Activated naive CD4-positive, alpha-beta T cell treated with anti-CD3 and anti-CD28 coated beads, Interleukin-2, amount 10 ng/mL, durations not matched to agents 7 days and 5 days (primary cell): Measurements from ENCODE around the gene NUDT16.
"Not testable (repeated sequence)": the region's sequence is repeated elsewhere in the genome, so short reads cannot be mapped to it uniquely, and the experiment has no call there.

ENCODE experiments used
- CTCF ChIA-PET: fragments of 350-600 bp; sonication (Branson Sonifier 250); formaldehyde crosslinking; loops from one replicate; lab custom pipeline; 2021; ENCODE audit warnings: antibody characterized with exemption; lab: Charles Lee
- DNase-seq: peaks from one replicate; pipeline ENCODE4 v3.0.0-alpha.2; 2020
- H3K27ac Mint-ChIP-seq: one replicate; pipeline ENCODE4 v1.8.0; 2021; ENCODE audit warnings: mild to moderate bottlenecking, moderate library complexity, mixed read lengths
- H3K27me3 Mint-ChIP-seq: one replicate; pipeline ENCODE4 v1.8.0; 2021; ENCODE audit warnings: mild to moderate bottlenecking, mixed read lengths
- H3K36me3 Mint-ChIP-seq: one replicate; pipeline ENCODE4 v1.8.0; 2021; ENCODE audit warnings: mixed read lengths
- H3K4me1 Mint-ChIP-seq: one replicate; pipeline ENCODE4 v1.8.0; 2021; ENCODE audit warnings: mixed read lengths
- H3K4me3 Mint-ChIP-seq: one replicate; pipeline ENCODE4 v1.8.0; 2021; ENCODE audit warnings: mild to moderate bottlenecking, moderate library complexity, mixed read lengths
- H3K9me3 Mint-ChIP-seq: one replicate; pipeline ENCODE4 v1.8.0; 2021; ENCODE audit warnings: mixed read lengths

NUDT16 gene

GRCh38 chr3:131381445-131382291 is at the start of gene NUDT16:
Gene NUDT16 (plus strand): TSS chr3:131381774. CDS start chr3:131381805, 31 bp downstream.
- CTCF ChIA-PET: no interaction called here
- Mint-ChIP-seq H3K9me3 (no peaks in the 10 kb centered on the region), H3K4me1 (peaks cover 31% of the 10 kb centered on the region), H3K36me3 (peaks cover 16% of the 10 kb centered on the region), H3K27ac (peak within 1 kb of the TSS; percentile 92), H3K27me3 (no peaks in the 10 kb centered on the region), H3K4me3 (peak within 1 kb of the TSS; percentile 93)
- peak; percentile 99 for DNase-seq

DNA sequence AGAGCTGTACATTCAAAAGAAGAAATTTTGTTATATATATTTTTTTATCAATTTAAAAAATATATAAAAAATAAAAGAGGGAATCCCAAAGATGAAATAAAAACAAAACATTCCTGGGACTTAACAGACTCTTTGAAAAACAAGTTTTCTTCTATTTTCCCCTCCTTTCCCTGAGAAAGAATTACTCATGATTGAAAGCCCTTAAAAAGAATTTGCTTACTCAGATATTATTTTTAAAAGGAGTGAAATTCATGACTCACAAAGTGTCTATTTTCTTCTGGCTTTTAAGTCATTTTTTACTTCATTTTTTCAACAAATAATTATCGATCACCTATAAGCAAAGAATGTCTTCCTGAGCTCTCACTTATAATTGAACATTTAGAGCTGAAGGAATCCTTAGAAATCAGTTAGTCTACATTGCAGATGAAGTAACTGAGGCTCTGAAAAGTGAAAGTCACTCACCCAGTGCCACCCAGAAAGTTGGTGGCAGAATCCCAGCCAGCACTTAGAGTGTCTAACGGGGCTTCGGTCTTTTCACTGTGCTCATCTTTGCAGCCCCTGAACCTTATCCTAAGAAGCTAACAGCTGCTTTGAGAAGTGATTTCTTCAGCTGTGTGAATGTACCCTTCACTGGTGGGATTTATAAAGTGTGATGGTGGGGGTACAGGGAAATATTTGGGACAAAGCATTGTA is 42.5 kb upstream of the NUDT16 start:
- Mint-ChIP-seq H3K9me3 (no peaks in the 10 kb centered on the region), H3K4me3 (no peak overlapping the region), H3K27ac (no peak overlapping the region), H3K27me3 (no peaks in the 10 kb centered on the region), H3K4me1 (no peaks in the 10 kb centered on the region), H3K36me3 (no peaks in the 10 kb centered on the region)
- no peak for DNase-seq
- CTCF ChIA-PET: no interaction called here

DNA sequence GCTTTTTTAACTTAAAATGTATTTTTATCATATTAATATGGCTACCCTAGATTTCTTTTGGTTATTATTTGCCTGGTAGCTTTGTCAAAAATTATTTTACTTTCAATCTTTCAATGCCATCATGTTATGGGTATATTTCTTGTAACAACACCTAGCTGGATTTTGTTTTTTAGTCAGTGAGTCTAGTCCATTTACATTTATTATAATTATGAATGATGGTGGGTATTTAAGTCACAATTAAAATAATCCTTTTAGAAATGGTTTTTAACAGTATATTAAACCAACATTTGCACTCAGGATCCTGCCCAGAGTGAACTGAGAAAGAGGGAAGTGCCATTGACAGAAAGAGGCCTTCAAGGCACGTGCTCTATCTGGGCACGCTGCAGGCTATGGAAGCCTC is 39.8 kb upstream of the NUDT16 start:
- Mint-ChIP-seq H3K27me3 (no peaks in the 10 kb centered on the region), H3K36me3 (no peaks in the 10 kb centered on the region), H3K9me3 (no peaks in the 10 kb centered on the region), H3K4me1 (no peaks in the 10 kb centered on the region), H3K4me3 (no peak overlapping the region), H3K27ac (no peak overlapping the region)
- CTCF ChIA-PET: no interaction called here
- DNase-seq: no peak

DNA sequence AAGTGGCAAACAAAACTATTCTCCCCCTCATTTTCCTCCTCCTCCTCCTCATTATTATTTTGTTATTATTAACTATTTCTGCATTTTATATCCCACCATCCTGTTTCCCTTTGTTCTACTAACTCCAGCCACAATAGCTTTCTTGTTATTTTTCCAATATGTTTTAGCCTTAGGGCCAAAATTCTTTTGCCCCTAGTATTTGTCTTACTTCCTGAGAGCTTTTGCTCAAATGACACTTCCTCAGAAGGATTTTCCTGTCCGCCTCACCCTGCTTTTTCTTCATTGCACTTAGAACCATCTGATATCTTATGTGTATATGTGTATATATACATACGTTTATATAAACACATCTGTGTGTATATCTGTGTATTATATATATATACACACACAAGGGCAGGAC is 32.7 kb upstream of the NUDT16 start:
- Mint-ChIP-seq H3K4me1 (no peaks in the 10 kb centered on the region), H3K9me3 (no peaks in the 10 kb centered on the region), H3K36me3 (no peaks in the 10 kb centered on the region), H3K27me3 (no peaks in the 10 kb centered on the region), H3K4me3 (no peak overlapping the region), H3K27ac (no peak overlapping the region)
- CTCF ChIA-PET: no interaction called here
- no peak for DNase-seq

DNA sequence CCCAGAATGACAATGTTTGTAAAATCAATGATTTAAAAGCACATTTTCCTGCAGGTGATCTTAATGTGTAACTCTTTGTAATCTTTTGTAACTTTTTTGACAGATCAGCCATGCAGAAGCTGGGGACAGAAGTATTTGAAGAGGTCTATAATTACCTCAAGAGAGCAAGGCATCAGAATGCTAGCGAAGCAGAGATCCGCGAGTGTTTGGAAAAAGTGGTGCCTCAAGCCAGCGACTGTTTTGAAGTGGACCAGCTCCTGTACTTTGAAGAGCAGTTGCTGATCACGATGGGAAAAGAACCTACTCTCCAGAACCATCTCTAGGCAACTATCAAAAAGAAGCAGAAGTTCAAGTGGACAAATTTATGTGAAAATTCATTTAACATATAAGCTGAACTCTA is 32.1 kb upstream of the NUDT16 start:
- Mint-ChIP-seq H3K27me3 (no peaks in the 10 kb centered on the region), H3K27ac (no peak overlapping the region), H3K36me3 (no peaks in the 10 kb centered on the region), H3K9me3 (no peaks in the 10 kb centered on the region), H3K4me1 (no peaks in the 10 kb centered on the region), H3K4me3 (no peak overlapping the region)
- DNase-seq: no peak
- CTCF ChIA-PET: interaction anchor here (0.5 kb wide), 1 partner anchor 198 kb away, joined by 4 read pairs; no protein-coding TSS in a partner anchor

- Mint-ChIP-seq H3K27me3 (no peaks in the 10 kb centered on the region), H3K9me3 (no peaks in the 10 kb centered on the region), H3K4me3 (no peak overlapping the region), H3K4me1 (no peaks in the 10 kb centered on the region), H3K27ac (no peak overlapping the region), H3K36me3 (no peaks in the 10 kb centered on the region)
- CTCF ChIA-PET: interaction anchor here (0.5 kb wide), 1 partner anchor 198 kb away, joined by 4 read pairs; no protein-coding TSS in a partner anchor
- no peak for DNase-seq
These were observed 31.6 kb upstream of the NUDT16 start for GRCh38 chr3:131349946-131350347.

DNA sequence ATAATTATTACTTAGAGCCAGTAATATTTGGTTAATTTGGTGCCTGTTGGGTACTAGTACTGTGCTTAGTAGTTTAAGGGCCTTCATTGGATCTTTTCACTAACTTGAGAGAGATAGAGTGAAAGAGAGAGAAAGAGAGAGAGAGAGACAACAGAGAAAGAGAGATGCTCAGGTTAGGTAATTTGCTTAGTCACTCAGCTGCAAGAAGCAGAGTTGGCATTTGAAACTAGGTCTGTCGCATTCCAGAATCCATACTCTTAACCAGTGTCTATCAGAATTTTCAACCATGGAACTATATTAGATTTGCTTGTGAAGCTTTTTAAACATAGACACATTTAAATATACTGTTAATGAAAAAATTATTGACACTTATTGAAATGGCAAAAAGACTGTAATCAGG is 31.1 kb upstream of the NUDT16 start:
- H3K4me1 Mint-ChIP-seq: no peaks in the 10 kb centered on the region

GRCh38 chr3:131353016-131353877 is 28.3 kb upstream of the NUDT16 start:
- Mint-ChIP-seq H3K4me1 (no peaks in the 10 kb centered on the region), H3K4me3 (no peak overlapping the region), H3K27me3 (peaks cover 8% of the 10 kb centered on the region), H3K27ac (no peak overlapping the region), H3K9me3 (no peaks in the 10 kb centered on the region), H3K36me3 (no peaks in the 10 kb centered on the region)
- CTCF ChIA-PET: interaction anchor here (1.0 kb wide), 1 partner anchor 9 kb away, joined by 3 read pairs; no protein-coding TSS in a partner anchor
- DNase-seq: no peak

More for the DNA sequence above, 31.1 kb upstream of the NUDT16 start:
- CTCF ChIA-PET: no interaction called here
- no peak for DNase-seq
- no peak overlapping the region for H3K27ac Mint-ChIP-seq
- H3K36me3 Mint-ChIP-seq: no peaks in the 10 kb centered on the region
- H3K4me3 Mint-ChIP-seq: no peak overlapping the region
- H3K9me3 Mint-ChIP-seq: no peaks in the 10 kb centered on the region
- H3K27me3 Mint-ChIP-seq: no peaks in the 10 kb centered on the region

GRCh38 chr3:131353986-131354385 is 27.6 kb upstream of the NUDT16 start:
- Mint-ChIP-seq H3K36me3 (no peaks in the 10 kb centered on the region), H3K27me3 (peaks cover 8% of the 10 kb centered on the region), H3K9me3 (no peaks in the 10 kb centered on the region), H3K27ac (no peak overlapping the region), H3K4me3 (no peak overlapping the region), H3K4me1 (no peaks in the 10 kb centered on the region)
- CTCF ChIA-PET: interaction anchor here (1.0 kb wide), 1 partner anchor 10 kb away, joined by 3 read pairs; no protein-coding TSS in a partner anchor
- no peak for DNase-seq

DNA sequence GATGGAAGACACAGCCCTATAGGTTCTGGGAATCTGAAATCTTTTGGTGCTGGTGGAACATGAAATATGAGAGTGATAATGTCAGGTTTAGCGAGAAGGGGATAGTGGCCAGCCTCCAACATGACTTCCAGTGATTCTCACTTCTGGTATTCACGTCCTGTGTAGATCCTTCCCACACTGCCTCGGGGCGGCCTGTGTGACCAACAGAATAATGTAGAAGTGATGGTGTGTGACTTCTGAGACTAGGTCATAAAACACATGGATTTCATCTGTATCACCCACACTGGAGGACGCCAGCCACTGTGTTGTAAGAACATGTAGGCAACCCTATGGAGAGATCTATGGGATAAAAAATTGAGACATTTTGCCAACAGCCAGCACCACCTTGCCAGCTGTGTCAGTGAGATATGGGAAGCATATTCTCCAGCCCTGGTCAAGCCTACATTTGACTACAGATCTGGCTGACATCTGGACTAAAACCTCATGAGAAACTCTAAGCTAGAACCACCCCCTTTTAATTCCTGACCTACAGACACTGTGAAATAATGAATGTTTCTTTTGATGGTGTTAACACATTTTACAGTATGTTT is 25.5 kb upstream of the NUDT16 start:
- H3K9me3 Mint-ChIP-seq: no peaks in the 10 kb centered on the region
- peaks cover 2% of the 10 kb centered on the region for H3K4me1 Mint-ChIP-seq
- no peaks in the 10 kb centered on the region for H3K36me3 Mint-ChIP-seq
- H3K27ac Mint-ChIP-seq: no peak overlapping the region
- no peak for DNase-seq
- H3K27me3 Mint-ChIP-seq: peaks cover 17% of the 10 kb centered on the region
- CTCF ChIA-PET: no interaction called here
- no peak overlapping the region for H3K4me3 Mint-ChIP-seq

- peaks cover 29% of the 10 kb centered on the region for H3K27me3 Mint-ChIP-seq
- peaks cover 13% of the 10 kb centered on the region for H3K4me1 Mint-ChIP-seq
- DNase-seq: no peak
- H3K4me3 Mint-ChIP-seq: no peak overlapping the region
- no peak overlapping the region for H3K27ac Mint-ChIP-seq
- H3K9me3 Mint-ChIP-seq: no peaks in the 10 kb centered on the region
- CTCF ChIA-PET: no interaction called here
- H3K36me3 Mint-ChIP-seq: no peaks in the 10 kb centered on the region
These were observed 24.3 kb upstream of the NUDT16 start for GRCh38 chr3:131357275-131357674.

DNA sequence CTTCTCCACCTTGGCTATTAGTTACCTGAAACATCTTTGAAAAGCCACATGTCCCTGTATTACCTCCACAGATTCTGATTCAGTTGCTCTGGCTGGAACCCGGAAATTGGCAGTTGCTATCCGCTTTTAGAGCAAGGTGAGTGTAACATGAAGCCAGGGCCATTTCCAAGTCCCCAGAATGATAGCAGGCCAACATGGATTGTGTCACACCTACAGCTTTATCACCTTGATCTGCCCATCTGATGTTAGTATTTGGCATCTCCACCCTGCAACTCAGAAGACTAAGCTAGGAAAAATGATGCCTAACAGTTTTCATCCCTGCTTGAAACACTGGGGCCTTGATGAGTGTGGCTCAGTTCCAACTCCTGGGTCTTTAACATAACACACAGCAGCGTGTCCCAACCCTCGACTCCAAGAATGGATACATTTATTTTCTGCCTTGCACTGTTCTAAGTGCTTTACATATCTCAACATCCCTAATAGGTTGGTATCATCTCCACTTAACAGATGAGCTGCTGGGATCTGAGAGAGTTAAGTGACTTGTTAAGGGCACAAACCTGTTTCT is 21.3 kb upstream of the NUDT16 start:
- CTCF ChIA-PET: interaction anchor here (0.5 to 0.6 kb wide), 2 partner anchors 104 to 310 kb away, joined by 3 read pairs; no protein-coding TSS in a partner anchor
- no peak overlapping the region for H3K27ac Mint-ChIP-seq
- H3K4me1 Mint-ChIP-seq: peaks cover 17% of the 10 kb centered on the region
- no peaks in the 10 kb centered on the region for H3K9me3 Mint-ChIP-seq
- no peak overlapping the region for H3K4me3 Mint-ChIP-seq
- H3K27me3 Mint-ChIP-seq: peaks cover 47% of the 10 kb centered on the region
- DNase-seq: no peak
- no peaks in the 10 kb centered on the region for H3K36me3 Mint-ChIP-seq

- CTCF ChIA-PET, H3K27ac Mint-ChIP-seq, H3K9me3 Mint-ChIP-seq, DNase-seq, H3K36me3 Mint-ChIP-seq: not testable (repeated sequence)
- peaks cover 49% of the 10 kb centered on the region for H3K27me3 Mint-ChIP-seq
- H3K4me1 Mint-ChIP-seq: peaks cover 17% of the 10 kb centered on the region
- peak overlapping the region; percentile 67 for H3K4me3 Mint-ChIP-seq
These were observed 20.5 kb upstream of the NUDT16 start for GRCh38 chr3:131361066-131361463.
